IPS-NIHi7 (cell line): ENCODE data around the gene GAPDHS.

Experiments
- DNase-seq: peaks from one replicate; pipeline ENCODE4 v3.0.0; 2012; ENCODE audit warnings: mixed read lengths; ENCODE audit errors: extremely low spot score

Gene GAPDHS

GRCh38 chr19:35539850-35540249 is 6.6 kb downstream of the GAPDHS start:
- DNase-seq, result no peak

GRCh38 chr19:35540356-35540927 is 7.2 kb downstream of the GAPDHS start:
- DNase-seq, result no peak

DNA sequence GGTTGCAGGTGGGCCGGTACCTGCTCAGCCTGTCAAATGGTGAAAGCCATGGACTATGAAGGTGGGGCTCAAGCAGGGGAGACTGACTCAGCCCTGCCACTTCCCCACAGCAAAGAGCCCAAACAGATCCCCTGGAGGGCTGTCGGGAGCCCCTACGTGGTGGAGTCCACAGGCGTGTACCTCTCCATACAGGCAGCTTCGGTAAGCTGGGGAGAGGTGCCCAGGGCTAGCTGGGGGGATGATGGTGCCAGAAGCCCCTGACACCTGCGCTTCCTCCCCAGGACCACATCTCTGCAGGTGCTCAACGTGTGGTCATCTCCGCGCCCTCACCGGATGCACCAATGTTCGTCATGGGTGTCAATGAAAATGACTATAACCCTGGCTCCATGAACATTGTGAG is 9.0 kb downstream of the GAPDHS start:
- no peak for DNase-seq

DNA sequence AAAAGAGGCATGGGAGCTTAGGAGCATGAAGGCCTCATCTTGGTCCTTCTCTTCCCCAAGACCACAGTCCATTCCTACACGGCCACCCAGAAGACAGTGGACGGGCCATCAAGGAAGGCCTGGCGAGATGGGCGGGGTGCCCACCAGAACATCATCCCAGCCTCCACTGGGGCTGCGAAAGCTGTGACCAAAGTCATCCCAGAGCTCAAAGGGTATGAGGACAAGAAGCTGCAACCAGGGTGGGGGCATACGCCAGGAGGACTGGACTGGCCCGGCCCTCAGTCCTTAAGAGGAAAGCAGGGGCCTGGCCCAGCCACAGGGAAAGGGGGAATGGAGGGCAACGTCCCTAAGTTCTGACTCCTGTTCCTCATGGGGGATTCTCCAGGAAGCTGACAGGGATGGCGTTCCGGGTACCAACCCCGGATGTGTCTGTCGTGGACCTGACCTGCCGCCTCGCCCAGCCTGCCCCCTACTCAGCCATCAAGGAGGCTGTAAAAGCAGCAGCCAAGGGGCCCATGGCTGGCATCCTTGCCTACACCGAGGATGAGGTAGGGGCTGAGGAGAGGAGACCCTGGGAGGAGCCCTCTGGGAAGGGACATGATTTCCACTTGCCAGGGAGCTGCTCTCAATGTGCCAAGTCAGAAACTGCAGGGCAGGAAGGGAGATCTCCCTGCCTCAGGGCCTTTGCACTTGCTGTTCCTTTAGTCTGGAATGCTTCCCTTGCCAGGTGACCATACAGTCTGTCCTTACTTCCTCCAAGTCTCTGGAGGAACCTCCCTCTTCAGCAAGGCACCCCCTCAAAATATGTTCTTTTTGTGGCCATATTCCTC is 10.2 kb downstream of the GAPDHS start:
- DNase-seq, result no peak

GRCh38 chr19:35544110-35544802 is 11.0 kb downstream of the GAPDHS start:
- no peak for DNase-seq

DNA sequence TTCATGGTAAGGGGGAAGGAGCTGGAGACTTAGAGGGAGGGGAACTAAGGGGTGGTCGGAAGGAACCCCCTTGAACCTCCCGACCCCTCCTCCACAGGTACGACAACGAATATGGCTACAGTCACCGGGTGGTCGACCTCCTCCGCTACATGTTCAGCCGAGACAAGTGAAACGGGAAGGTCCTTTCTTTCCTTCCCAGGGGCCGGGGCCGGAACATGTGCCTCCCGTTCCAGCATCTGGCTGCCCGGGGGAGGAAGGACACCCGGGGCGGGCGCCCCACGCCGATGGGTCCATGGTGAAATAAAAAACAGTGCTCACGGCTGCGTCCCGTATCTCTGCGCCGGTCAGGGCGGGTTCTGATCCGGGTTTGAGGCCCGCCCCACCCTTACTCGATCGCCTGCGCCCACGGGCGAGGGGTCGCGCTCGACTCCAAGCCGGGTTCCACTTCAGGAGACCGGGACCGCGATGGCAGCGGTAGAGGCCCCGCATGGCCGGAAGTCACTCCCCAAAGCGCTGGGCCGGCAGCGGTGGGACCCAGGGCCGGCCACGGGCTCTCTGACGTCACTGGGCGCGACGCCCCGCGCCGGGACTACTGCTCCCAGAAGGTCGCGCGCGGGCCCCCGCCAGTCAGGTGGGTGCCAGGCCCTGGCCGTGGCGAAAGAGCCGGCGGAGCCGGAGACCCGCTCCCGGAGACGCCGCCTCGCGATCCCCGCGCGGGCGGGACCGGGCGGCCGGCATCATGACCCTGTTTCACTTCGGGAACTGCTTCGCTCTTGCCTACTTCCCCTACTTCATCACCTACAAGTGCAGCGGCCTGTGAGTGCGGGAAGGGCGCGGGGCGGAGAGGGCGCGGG is 12.0 kb downstream of the GAPDHS start, which contains the start of gene TMEM147:
TSS of gene TMEM147 (plus strand) at position 626 of the 854 bp plus-strand sequence. CDS start at position 740, 114 bp downstream.
- peak; percentile 100 for DNase-seq

DNA sequence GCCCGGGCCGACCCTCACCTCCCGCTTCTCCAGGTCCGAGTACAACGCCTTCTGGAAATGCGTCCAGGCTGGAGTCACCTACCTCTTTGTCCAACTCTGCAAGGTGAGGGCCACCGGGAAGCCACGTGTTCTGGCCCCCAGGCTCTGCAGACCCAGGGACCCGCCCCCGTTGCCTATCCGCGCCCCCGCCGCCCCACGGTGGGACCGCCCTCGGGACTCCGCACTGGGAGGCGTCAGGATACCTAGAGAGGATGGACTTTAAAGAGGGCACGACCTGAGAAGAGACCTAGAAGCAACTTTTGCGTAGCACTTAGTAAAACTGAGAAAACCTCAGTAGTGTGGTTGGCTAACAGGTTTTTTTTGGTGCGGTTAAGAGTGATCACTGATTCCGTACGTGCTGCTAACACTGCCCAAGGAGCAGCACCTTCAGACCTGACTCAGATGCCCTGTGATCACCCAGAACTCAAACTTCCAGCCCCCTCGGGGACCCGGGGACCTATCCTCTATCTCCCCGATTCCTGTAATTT is 12.7 kb downstream of the GAPDHS start:
- DNase-seq, result peak; percentile 52

- no peak for DNase-seq
These were observed 13.3 kb downstream of the GAPDHS start for GRCh38 chr19:35546532-35546931.

DNA sequence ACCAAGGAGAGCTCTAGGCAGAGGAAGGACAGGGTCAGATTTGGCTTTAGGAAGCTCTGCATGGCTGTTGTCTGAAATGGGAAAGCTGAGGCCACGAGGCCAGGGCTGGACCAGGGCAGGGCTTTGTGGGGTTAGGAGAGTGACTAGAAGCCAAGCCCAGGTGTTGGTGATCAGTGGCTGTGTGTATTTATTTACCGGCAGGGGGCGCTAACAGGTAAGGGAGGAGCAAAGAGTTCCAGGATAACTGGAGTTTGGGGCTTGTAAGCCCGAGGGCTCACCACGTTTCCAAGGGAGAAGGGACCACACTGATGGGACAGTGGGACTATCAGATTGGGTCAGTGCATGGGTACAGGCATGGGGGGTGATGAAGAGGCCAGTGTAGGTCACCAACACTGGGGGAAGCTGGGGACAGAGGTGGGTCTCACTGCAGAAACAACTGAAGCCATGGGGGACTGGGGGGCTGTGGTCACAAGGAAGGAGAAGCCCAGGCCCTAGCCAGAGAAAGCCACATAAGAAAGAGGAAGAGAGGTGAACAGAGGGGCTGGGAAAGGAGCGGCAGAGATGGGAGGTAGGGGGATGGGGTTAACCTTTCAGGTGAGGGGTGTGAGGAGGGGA is 16.0 kb downstream of the GAPDHS start:
- peak; percentile 88 for DNase-seq

GRCh38 chr19:35549879-35550523 is 16.7 kb downstream of the GAPDHS start:
- no peak for DNase-seq

GRCh38 chr19:35551091-35551810 is 18.0 kb downstream of the GAPDHS start:
- no peak for DNase-seq

DNA sequence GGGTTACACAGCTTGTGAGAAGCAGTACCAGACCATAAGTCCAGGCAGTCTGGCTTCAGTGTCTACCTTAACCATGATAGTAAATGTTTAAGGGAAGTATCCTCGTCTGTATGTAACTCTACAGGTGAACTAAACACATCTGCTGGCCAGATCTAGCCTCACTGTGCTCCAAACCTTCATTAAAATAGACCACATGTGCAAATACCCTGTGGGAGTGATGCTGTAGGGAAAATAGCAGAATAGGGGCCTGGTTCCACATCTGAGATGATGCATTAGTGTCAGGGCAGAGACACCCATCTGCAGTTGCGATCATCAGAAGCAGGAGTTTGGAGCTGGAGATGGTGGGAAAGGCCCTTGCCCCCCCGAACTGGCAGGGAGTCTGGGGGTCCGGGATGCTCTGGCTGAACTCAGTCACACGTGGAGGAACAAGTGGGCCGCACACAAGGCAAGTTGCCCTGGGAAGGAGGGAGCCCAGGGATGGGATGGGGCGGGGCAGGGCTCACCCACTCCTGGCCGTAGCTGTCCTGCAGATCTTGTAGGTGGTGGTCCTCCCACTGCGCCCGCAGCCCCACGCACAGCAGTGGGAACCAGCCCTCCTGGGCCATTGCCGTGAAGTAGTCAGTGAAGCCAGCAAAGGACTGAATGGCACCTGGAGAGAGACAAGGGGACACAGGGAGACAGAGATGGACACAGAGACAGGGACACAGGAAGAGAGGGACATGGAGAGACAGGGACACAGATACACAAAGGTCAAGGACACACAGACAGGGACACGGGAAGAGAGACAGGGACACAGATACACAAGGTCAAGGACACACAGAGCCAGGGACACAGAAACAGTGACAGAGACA is 19.5 kb downstream of the GAPDHS start:
- DNase-seq, result no peak

- no peak for DNase-seq
These were observed 20.2 kb downstream of the GAPDHS start for GRCh38 chr19:35553385-35554000.

DNA sequence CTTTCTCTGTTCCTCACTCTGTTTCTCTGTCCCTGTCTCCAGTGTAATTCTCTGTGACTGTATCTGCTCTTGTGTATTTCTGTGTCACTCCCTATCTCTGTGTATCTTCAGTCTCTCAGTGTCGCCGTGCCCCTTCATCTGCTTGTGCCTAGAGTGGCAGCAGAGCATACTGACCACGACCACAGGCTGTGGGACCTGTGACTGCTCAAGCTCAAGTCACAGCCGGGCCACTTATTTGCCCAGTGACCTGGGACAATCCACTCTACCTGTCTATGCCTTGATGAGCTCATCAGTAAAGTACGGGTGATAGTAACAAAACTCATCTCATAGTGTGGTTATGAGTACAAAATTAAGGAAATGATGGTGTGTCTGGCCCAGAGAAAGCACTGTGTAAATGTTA is 20.8 kb downstream of the GAPDHS start:
- DNase-seq, result no peak

- DNase-seq, result peak; percentile 76
These were observed 22.2 kb downstream of the GAPDHS start for GRCh38 chr19:35555301-35556005.

DNA sequence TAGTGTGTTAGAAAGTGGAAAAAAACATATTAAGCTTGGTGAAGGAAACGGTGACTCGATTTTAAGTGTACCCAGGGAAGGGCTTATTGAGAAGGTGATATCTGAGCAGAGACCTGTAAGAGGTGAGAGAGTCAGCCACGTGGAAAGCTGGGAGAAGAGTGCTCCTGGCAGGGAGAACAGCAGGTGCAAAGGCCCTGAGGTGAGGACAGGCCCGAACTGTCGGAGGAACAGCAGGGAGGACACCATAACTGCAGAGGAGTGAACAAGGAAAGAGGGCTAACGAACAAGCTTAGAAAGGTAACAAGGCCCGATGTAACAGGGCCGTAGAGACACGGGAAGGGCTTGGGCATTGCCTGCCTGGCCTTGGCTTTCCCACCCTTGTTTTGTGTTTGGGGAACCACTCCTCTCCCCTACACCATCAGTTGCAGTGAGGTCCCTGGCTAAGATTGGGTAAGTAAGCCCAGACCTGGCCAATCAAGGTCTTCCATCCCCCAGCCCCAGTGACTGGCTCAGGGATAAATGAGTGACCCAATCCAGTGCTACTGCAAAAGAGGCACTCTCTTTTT is 22.9 kb downstream of the GAPDHS start:
- no peak for DNase-seq

DNA sequence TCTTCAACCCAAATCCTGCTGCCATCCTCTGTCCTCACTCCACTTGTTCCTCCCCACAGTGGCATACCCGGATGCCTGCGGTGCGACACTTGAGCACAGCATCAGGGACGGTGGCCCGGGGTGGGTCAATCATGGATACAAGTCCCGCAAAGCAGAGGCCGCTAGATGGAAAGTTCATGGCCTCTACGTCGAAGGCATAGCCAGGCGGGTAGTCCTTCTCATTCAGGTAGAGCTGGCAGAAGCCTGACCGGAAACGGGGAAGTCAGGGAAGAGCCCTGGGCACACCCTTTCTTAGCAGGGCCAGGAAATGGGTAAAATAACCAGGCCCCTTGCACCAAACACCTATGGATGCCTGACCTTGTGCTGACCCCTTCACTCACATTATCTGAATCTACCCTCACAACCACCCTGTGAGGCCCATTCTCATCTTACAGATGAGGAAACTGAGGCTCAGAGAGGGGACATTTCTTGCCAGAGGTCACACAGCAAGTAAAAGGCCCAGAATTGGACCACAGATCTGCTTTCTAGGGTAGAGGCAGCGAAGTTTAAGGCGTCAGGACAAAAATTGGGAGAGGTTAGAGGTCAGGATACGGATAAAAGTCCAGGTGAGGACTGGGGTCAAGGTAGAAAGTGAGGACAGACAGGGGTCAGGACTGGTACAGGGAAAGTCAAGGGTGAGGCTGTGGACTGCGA is 23.7 kb downstream of the GAPDHS start:
- no peak for DNase-seq
